SK-N-SH treated with all-trans-retinoic acid at 6 μM for 48 hours (cell line): ENCODE data around the gene NELFCD.

ENCODE experiments used
- ATAC-seq: fragments of 200-7000 bp; cut with Tn5 transposase; 3 replicates; pipeline ENCODE4 v1.9.1; 2020; ENCODE audit warnings: mild to moderate bottlenecking, moderate library complexity
- ARNTL ChIP-seq: fragments of 450-650 bp; formaldehyde crosslinking; IDR thresholded peaks from 2 replicates; pipeline ENCODE4 v1.5.0; 2020; ENCODE audit warnings: low read depth, mild to moderate bottlenecking, moderate library complexity, borderline replicate concordance
- BACH2 ChIP-seq: fragments of 250-450 bp; sonication (Bioruptor Pico); IDR thresholded peaks from 2 replicates; pipeline ENCODE4 v1.9.0; 2021; ENCODE audit warnings: mild to moderate bottlenecking, borderline replicate concordance
- ESRRG ChIP-seq: fragments of 250-450 bp; sonication (Bioruptor Pico); IDR thresholded peaks from 2 replicates; pipeline ENCODE4 v1.6.1; 2021; ENCODE audit warnings: mild to moderate bottlenecking
- ISL1 ChIP-seq: fragments of 250-450 bp; sonication (Bioruptor Pico); IDR thresholded peaks from 2 replicates; pipeline ENCODE4 v2.1.2; 2022; ENCODE audit warnings: mild to moderate bottlenecking, moderate library complexity
- OSR1 ChIP-seq: fragments of 250-450 bp; sonication (Bioruptor Pico); IDR thresholded peaks from 2 replicates; pipeline ENCODE4 v1.8.0; 2022; ENCODE audit warnings: moderate library complexity, mild to moderate bottlenecking, inconsistent platforms
- PATZ1 ChIP-seq: fragments of 250-450 bp; sonication (Bioruptor Pico); IDR thresholded peaks from 2 replicates; pipeline ENCODE4 v1.8.0; 2020; ENCODE audit warnings: mild to moderate bottlenecking, moderate library complexity, borderline replicate concordance
- PPARA ChIP-seq: fragments of 250-450 bp; sonication (Bioruptor Pico); IDR thresholded peaks from 2 replicates; pipeline ENCODE4 v1.5.0; 2020; ENCODE audit warnings: mild to moderate bottlenecking, borderline replicate concordance
- RARB ChIP-seq: fragments of 250-450 bp; sonication (Bioruptor Pico); IDR thresholded peaks from 2 replicates; pipeline ENCODE4 v1.8.0; 2021; ENCODE audit warnings: mild to moderate bottlenecking, moderate library complexity
- SNAI2 ChIP-seq: fragments of 250-450 bp; sonication (Bioruptor Pico); IDR thresholded peaks from 2 replicates; pipeline ENCODE4 v1.5.0; 2020; ENCODE audit warnings: mild to moderate bottlenecking, moderate library complexity
- TCF4 ChIP-seq: fragments of 250-450 bp; sonication (Bioruptor Pico); IDR thresholded peaks from 2 replicates; pipeline ENCODE4 v1.8.0; 2021; ENCODE audit warnings: mild to moderate bottlenecking, moderate library complexity, borderline replicate concordance
- TOX ChIP-seq: fragments of 250-450 bp; sonication (Bioruptor Pico); IDR thresholded peaks from 2 replicates; pipeline ENCODE4 v1.8.0; 2021; ENCODE audit warnings: mild to moderate bottlenecking, moderate library complexity, borderline replicate concordance
- TSHZ2 ChIP-seq: fragments of 250-450 bp; sonication (Bioruptor Pico); IDR thresholded peaks from 2 replicates; pipeline ENCODE4 v1.5.0; 2020; ENCODE audit warnings: mild to moderate bottlenecking, moderate library complexity
- ZC3H10 ChIP-seq: fragments of 250-450 bp; sonication (Bioruptor Pico); IDR thresholded peaks from 2 replicates; pipeline ENCODE4 v1.5.1; 2021; ENCODE audit warnings: mild to moderate bottlenecking, moderate library complexity
- ZFP3 ChIP-seq: fragments of 250-450 bp; sonication (Bioruptor Pico); IDR thresholded peaks from 2 replicates; pipeline ENCODE4 v1.5.0; 2020; ENCODE audit warnings: mild to moderate bottlenecking, moderate library complexity
- ZFP30 ChIP-seq: fragments of 450-650 bp; formaldehyde crosslinking; IDR thresholded peaks from 2 replicates; pipeline ENCODE4 v1.5.0; 2022; ENCODE audit warnings: mild to moderate bottlenecking, moderate library complexity
- ZNF565 ChIP-seq: fragments of 450-650 bp; formaldehyde crosslinking; conservative IDR thresholded peaks from 2 replicates; pipeline ENCODE4 v1.5.0; 2020; ENCODE audit warnings: low read depth, mild to moderate bottlenecking, moderate library complexity
- ZNF70 ChIP-seq: fragments of 450-650 bp; formaldehyde crosslinking; IDR thresholded peaks from 2 replicates; pipeline ENCODE4 v1.5.0; 2020; ENCODE audit warnings: mild to moderate bottlenecking, moderate library complexity
- ZNF8 ChIP-seq: fragments of 450-650 bp; formaldehyde crosslinking; IDR thresholded peaks from 2 replicates; pipeline ENCODE4 v1.5.0; 2020; ENCODE audit warnings: mild to moderate bottlenecking, moderate library complexity
- TF ChIP-seq, protein P1 (sequence below): fragments of 250-450 bp; sonication (Bioruptor Pico); IDR thresholded peaks from 2 replicates; pipeline ENCODE4 v1.5.1; 2021; ENCODE audit warnings: mild to moderate bottlenecking, moderate library complexity
- TF ChIP-seq, protein P2 (sequence below): fragments of 250-450 bp; sonication (Bioruptor Pico); IDR thresholded peaks from 2 replicates; pipeline ENCODE4 v1.8.0; 2021; ENCODE audit warnings: low read depth, mild to moderate bottlenecking, moderate library complexity, borderline replicate concordance
- TF ChIP-seq, protein P3 (sequence below): fragments of 250-450 bp; sonication (Bioruptor Pico); IDR thresholded peaks from 2 replicates; pipeline ENCODE4 v1.5.1; 2020; ENCODE audit warnings: low read depth, mild to moderate bottlenecking, moderate library complexity

Gene NELFCD

DNA sequence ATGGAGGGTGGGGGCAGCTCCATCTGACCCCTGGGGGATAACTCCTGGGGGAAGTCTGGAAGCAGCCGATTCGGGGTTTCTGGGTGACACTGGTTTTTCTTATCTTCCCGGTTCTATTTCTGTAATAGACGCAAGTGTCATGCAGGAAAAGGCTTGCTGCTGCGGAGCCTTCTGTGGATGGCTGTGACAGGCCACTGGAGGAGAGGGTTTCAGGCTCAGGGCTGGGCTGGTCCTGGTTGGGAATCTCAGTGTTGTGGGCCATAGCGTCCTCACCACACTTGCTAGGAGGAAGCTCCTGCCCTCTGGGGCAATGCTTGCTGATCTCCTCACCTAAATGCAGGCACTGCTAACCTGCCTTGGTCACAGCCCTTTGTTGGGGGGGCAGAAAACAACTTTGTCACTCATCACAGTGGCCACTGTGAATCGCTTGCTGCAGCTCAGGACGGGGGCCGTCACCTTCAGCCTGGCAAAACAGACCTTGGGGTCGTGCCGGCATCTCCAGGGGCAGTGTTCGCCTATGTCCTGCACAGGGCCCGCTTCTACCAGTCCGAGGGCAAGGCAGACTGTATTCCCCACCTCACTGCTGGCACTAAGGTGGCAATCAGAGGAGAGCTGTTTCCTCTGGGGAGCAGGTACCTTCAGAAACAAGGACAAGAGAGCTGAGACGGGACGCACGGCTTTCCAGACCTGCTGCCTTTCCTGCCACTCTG is 33.8 kb downstream of the NELFCD start:
- TF ChIP-seq PATZ1 (CRISPR knock-in tag), result no peak
- TF ChIP-seq ZFP30 (CRISPR knock-in tag), result no peak
- TF ChIP-seq, protein P1, sequence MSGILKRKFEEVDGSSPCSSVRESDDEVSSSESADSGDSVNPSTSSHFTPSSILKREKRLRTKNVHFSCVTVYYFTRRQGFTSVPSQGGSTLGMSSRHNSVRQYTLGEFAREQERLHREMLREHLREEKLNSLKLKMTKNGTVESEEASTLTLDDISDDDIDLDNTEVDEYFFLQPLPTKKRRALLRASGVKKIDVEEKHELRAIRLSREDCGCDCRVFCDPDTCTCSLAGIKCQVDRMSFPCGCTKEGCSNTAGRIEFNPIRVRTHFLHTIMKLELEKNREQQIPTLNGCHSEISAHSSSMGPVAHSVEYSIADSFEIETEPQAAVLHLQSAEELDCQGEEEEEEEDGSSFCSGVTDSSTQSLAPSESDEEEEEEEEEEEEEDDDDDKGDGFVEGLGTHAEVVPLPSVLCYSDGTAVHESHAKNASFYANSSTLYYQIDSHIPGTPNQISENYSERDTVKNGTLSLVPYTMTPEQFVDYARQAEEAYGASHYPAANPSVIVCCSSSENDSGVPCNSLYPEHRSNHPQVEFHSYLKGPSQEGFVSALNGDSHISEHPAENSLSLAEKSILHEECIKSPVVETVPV (CRISPR knock-in tag), result no peak
- TF ChIP-seq ZC3H10 (CRISPR knock-in tag), result no peak
- TF ChIP-seq OSR1, result no peak
- TF ChIP-seq, protein P2, sequence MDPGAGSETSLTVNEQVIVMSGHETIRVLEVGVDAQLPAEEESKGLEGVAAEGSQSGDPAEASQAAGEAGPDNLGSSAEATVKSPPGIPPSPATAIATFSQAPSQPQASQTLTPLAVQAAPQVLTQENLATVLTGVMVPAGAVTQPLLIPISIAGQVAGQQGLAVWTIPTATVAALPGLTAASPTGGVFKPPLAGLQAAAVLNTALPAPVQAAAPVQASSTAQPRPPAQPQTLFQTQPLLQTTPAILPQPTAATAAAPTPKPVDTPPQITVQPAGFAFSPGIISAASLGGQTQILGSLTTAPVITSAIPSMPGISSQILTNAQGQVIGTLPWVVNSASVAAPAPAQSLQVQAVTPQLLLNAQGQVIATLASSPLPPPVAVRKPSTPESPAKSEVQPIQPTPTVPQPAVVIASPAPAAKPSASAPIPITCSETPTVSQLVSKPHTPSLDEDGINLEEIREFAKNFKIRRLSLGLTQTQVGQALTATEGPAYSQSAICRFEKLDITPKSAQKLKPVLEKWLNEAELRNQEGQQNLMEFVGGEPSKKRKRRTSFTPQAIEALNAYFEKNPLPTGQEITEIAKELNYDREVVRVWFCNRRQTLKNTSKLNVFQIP (CRISPR knock-in tag), result no peak
- no peak for TF ChIP-seq RARB
- no peak for TF ChIP-seq TCF4 (CRISPR knock-in tag)
- no peak for TF ChIP-seq ZFP3 (CRISPR knock-in tag)
- TF ChIP-seq ARNTL (CRISPR knock-in tag), result no peak
- no peak for TF ChIP-seq TOX (CRISPR knock-in tag)
- no peak for TF ChIP-seq PPARA
- TF ChIP-seq ZNF70 (CRISPR knock-in tag), result no peak
- no peak for TF ChIP-seq ZNF8 (CRISPR knock-in tag)
- no peak for TF ChIP-seq TSHZ2 (CRISPR knock-in tag)
- no peak for TF ChIP-seq BACH2
- TF ChIP-seq SNAI2 (CRISPR knock-in tag), result no peak
- TF ChIP-seq ISL1 (CRISPR knock-in tag), result no peak
- no peak; the same call in 2 of the 3 replicates for ATAC-seq

- no peak for TF ChIP-seq SNAI2 (CRISPR knock-in tag)
- TF ChIP-seq TOX (CRISPR knock-in tag), result no peak
- TF ChIP-seq TSHZ2 (CRISPR knock-in tag), result no peak
- no peak for TF ChIP-seq ARNTL (CRISPR knock-in tag)
- no peak for TF ChIP-seq ZFP3 (CRISPR knock-in tag)
- no peak for TF ChIP-seq ZNF565 (CRISPR knock-in tag)
- no peak for TF ChIP-seq ESRRG (CRISPR knock-in tag)
- TF ChIP-seq ZNF70 (CRISPR knock-in tag), result no peak
- no peak for TF ChIP-seq PPARA
- no peak for TF ChIP-seq BACH2
- no peak for TF ChIP-seq ISL1 (CRISPR knock-in tag)
- TF ChIP-seq, protein P1 (CRISPR knock-in tag), result no peak
- TF ChIP-seq, protein P3, sequence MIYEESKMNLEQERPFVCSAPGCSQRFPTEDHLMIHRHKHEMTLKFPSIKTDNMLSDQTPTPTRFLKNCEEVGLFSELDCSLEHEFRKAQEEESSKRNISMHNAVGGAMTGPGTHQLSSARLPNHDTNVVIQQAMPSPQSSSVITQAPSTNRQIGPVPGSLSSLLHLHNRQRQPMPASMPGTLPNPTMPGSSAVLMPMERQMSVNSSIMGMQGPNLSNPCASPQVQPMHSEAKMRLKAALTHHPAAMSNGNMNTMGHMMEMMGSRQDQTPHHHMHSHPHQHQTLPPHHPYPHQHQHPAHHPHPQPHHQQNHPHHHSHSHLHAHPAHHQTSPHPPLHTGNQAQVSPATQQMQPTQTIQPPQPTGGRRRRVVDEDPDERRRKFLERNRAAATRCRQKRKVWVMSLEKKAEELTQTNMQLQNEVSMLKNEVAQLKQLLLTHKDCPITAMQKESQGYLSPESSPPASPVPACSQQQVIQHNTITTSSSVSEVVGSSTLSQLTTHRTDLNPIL (CRISPR knock-in tag), result no peak
- TF ChIP-seq RARB, result no peak
- no peak for TF ChIP-seq ZC3H10 (CRISPR knock-in tag)
- TF ChIP-seq PATZ1 (CRISPR knock-in tag), result no peak
- ATAC-seq, result no peak
Measured at GRCh38 chr20:59015411-59015810, 34.4 kb downstream of the NELFCD start.
